Mesenchymal stem cell (in vitro differentiated cells and primary cell): ENCODE results near the gene CHCHD3.
A peak's percentile ranks its signal among the peaks of the same experiment; 100 is the strongest.

ENCODE experiments used
- DNase-seq: peaks from one replicate; pipeline ENCODE4 v3.0.0-alpha.2; 2013
- H2AFZ ChIP-seq: one replicate; pipeline ENCODE4 v1.6.1; 2013; ENCODE audit warnings: low read depth, mild to moderate bottlenecking, control low read depth, inconsistent platforms, low read length, moderate library complexity
- H2AK5ac ChIP-seq: 2 replicates; pipeline ENCODE4 v1.6.1; 2013; ENCODE audit warnings: low read length, moderate library complexity, mild to moderate bottlenecking, inconsistent platforms; ENCODE audit not compliant: severe bottlenecking
- H2BK120ac ChIP-seq: one replicate; pipeline ENCODE4 v1.6.1; 2013; ENCODE audit warnings: low read depth, mild to moderate bottlenecking, inconsistent platforms, low read length, moderate library complexity
- H2BK12ac ChIP-seq, 2 experiments: one replicate each; pipeline ENCODE4 v1.6.1; 2013; ENCODE audit warnings: inconsistent platforms in 2 of 2, low read length in 2 of 2, mild to moderate bottlenecking in 2 of 2, moderate library complexity in 2 of 2, control low read depth in 1 of 2
- H2BK15ac ChIP-seq: one replicate; pipeline ENCODE4 v1.6.1; 2013; ENCODE audit warnings: mild to moderate bottlenecking, low read depth, inconsistent platforms; ENCODE audit not compliant: poor library complexity, severe bottlenecking
- H2BK5ac ChIP-seq: 2 replicates; pipeline ENCODE4 v1.6.1; 2013; ENCODE audit warnings: low read depth, mild to moderate bottlenecking, low read length, control low read depth, inconsistent platforms; ENCODE audit not compliant: poor library complexity, severe bottlenecking
- H3K14ac ChIP-seq, 2 experiments: one replicate each; pipeline ENCODE4 v1.6.1; 2013; ENCODE audit warnings: inconsistent platforms in 2 of 2, low read length in 2 of 2, control low read depth in 1 of 2, mild to moderate bottlenecking in 1 of 2, moderate library complexity in 1 of 2
- H3K18ac ChIP-seq, 2 experiments: one replicate each; pipeline ENCODE4 v1.6.1; 2013; ENCODE audit warnings: inconsistent platforms in 2 of 2, low read length in 2 of 2, control low read depth in 1 of 2, low read depth in 1 of 2, mild to moderate bottlenecking in 1 of 2
- H3K23ac ChIP-seq, 2 experiments: one replicate each; pipeline ENCODE4 v1.6.1; 2013; ENCODE audit warnings: inconsistent platforms in 2 of 2, low read length in 2 of 2, mild to moderate bottlenecking in 2 of 2, moderate library complexity in 2 of 2, control low read depth in 1 of 2
- H3K27ac ChIP-seq: 2 replicates; pipeline ENCODE4 v1.5.1; 2013; ENCODE audit warnings: mild to moderate bottlenecking, moderate library complexity, low read length, control low read depth, inconsistent platforms; ENCODE audit not compliant: poor library complexity, severe bottlenecking
- H3K27me3 ChIP-seq, 2 experiments: 2 replicates each; pipeline versions ENCODE4 v1.6.1 to v1.7.0; 2013; ENCODE audit warnings: low read length in 2 of 2, mild to moderate bottlenecking in 2 of 2, moderate library complexity in 2 of 2, control low read depth in 1 of 2, inconsistent platforms in 1 of 2; ENCODE audit not compliant: control insufficient read depth in 1 of 2, insufficient read depth in 1 of 2
- H3K36me3 ChIP-seq, 2 experiments: 2 replicates each; pipeline versions ENCODE4 v1.6.1 to v1.7.0; 2013; ENCODE audit warnings: low read length in 2 of 2, control low read depth in 1 of 2, inconsistent platforms in 1 of 2, low read depth in 1 of 2, mild to moderate bottlenecking in 1 of 2; ENCODE audit not compliant: insufficient read depth in 2 of 2, control insufficient read depth in 1 of 2
- H3K4ac ChIP-seq, 2 experiments: one replicate each; pipeline ENCODE4 v1.6.1; 2013; ENCODE audit warnings: inconsistent platforms in 2 of 2, low read length in 2 of 2, mild to moderate bottlenecking in 2 of 2, moderate library complexity in 2 of 2, control low read depth in 1 of 2, low read depth in 1 of 2
- H3K4me1 ChIP-seq: 2 replicates; pipeline ENCODE4 v1.6.1; 2013; ENCODE audit warnings: low read depth, low read length, control low read depth; ENCODE audit not compliant: control insufficient read depth, insufficient read depth
- H3K4me2 ChIP-seq: 2 replicates; pipeline ENCODE4 v1.6.1; 2013; ENCODE audit warnings: low read length, mild to moderate bottlenecking, inconsistent platforms; ENCODE audit not compliant: poor library complexity, severe bottlenecking
- H3K4me3 ChIP-seq, 2 experiments: 2 replicates each; pipeline versions ENCODE4 v1.5.1 to v1.7.0; 2013; ENCODE audit warnings: low read length in 2 of 2, mild to moderate bottlenecking in 2 of 2, control low read depth in 1 of 2, low read depth in 1 of 2; ENCODE audit not compliant: insufficient read depth in 1 of 2
- H3K79me1 ChIP-seq: replicated peaks from 2 replicates; pipeline ENCODE4 v1.6.1; 2013; ENCODE audit warnings: mild to moderate bottlenecking, control low read depth, low read length, inconsistent platforms; ENCODE audit not compliant: poor library complexity, severe bottlenecking
- H3K9ac ChIP-seq: 2 replicates; pipeline ENCODE4 v1.7.0; 2013; ENCODE audit warnings: mild to moderate bottlenecking, low read length, moderate library complexity
- H3K9me3 ChIP-seq: 2 replicates; pipeline ENCODE4 v1.7.0; 2013; ENCODE audit warnings: mild to moderate bottlenecking, low read length; ENCODE audit not compliant: control insufficient read depth
- H4K8ac ChIP-seq: one replicate; pipeline ENCODE4 v1.6.1; 2013; ENCODE audit warnings: inconsistent platforms, mild to moderate bottlenecking, low read length, moderate library complexity
- H4K91ac ChIP-seq: one replicate; pipeline ENCODE4 v1.6.1; 2013; ENCODE audit warnings: mild to moderate bottlenecking, low read length, inconsistent platforms
- WGBS: methylation state at CpG from one replicate; pipeline ENCODE4 v1.1.7; 2013; ENCODE audit warnings: mixed read lengths; 5-methylcytosine and 5-hydroxymethylcytosine counted together

CHCHD3 gene

DNA sequence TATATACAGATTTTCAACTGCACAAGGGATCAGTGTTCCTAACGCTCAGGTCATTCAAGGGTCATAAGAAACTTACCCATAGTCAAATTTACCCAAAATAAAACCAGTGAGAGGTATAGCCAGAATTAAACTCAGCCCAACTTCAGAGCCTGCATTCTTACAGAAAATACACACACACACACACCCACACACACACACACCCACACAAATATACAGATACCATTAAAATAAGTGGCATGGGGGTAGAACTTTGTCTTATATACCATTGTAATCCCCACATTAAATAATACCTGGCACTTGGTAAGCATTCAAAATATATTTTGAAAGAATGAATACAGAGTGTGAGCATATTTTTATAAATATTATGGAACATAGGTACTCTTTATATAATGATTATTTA lies 93.8 kb downstream of the CHCHD3 start:
- H3K4ac ChIP-seq = no peak overlapping the region
- no peak overlapping the region for H4K91ac ChIP-seq
- no peak for DNase-seq
- peaks cover 4% of the 10 kb centered on the region for H3K9me3 ChIP-seq
- H3K4me2 ChIP-seq = no peak overlapping the region
- peaks cover 19% of the 10 kb centered on the region for H3K79me1 ChIP-seq
- H2AFZ ChIP-seq = no peak overlapping the region
- H3K27me3 ChIP-seq = no peaks in the 10 kb centered on the region
- H3K4me1 ChIP-seq = peaks cover 6% of the 10 kb centered on the region
- H3K14ac ChIP-seq = no peak overlapping the region
- no peak overlapping the region for H3K4me3 ChIP-seq
- H3K18ac ChIP-seq = no peak overlapping the region
- H2BK15ac ChIP-seq = no peak overlapping the region
- H2AK5ac ChIP-seq = no peak overlapping the region
- no peak overlapping the region for H2BK5ac ChIP-seq
- H4K8ac ChIP-seq = no peak overlapping the region
- H3K9ac ChIP-seq = no peak overlapping the region
- 100% methylated on average over 1 of the region's 1 CpG for WGBS
- peaks cover 0 to 3% of the 10 kb centered on the region in 2 experiments for H3K36me3 ChIP-seq
- no peak overlapping the region for H3K27ac ChIP-seq
- no peak overlapping the region for H3K23ac ChIP-seq
- H2BK12ac ChIP-seq = no peak overlapping the region
- no peak overlapping the region for H2BK120ac ChIP-seq

DNA sequence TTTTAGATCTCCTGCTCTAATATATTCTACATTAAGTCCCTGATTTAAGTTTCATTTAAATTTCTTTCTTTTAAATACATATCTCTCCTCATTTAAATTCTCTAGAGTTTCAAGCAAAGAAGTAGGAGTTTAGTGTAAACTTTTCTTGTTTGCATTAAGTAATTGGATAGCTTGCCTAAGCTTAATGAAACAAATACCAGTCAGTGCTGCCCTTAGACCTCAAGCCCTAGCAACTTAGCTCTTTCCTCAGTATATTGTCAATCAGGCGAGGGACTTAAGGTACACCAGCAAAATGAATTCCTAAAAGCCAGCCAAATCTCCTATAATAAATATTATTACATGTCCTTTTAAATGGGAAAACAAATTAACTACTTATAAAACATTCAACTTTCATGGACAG lies 101.5 kb downstream of the CHCHD3 start:
- Histone ChIP-seq H4K91ac (no peak overlapping the region), H3K9me3 (no peaks in the 10 kb centered on the region), H3K14ac (no peak overlapping the region), H3K18ac (no peak overlapping the region), H3K4me3 (no peak overlapping the region), H2BK12ac (no peak overlapping the region), H3K4me2 (no peak overlapping the region), H2BK5ac (no peak overlapping the region), H3K4me1 (no peaks in the 10 kb centered on the region), H3K79me1 (peaks cover 14% of the 10 kb centered on the region), H3K27me3 (no peaks in the 10 kb centered on the region), H3K27ac (no peak overlapping the region), H3K9ac (no peak overlapping the region), H3K23ac (no peak overlapping the region), H2BK120ac (no peak overlapping the region), H2AK5ac (no peak overlapping the region), H2BK15ac (no peak overlapping the region), H2AFZ (no peak overlapping the region), H3K4ac (no peak overlapping the region), H3K36me3 (peaks cover 0 to 3% of the 10 kb centered on the region in 2 experiments), H4K8ac (no peak overlapping the region)
- no peak for DNase-seq
- 100% methylated on average over 1 of the region's 1 CpG for WGBS

DNA sequence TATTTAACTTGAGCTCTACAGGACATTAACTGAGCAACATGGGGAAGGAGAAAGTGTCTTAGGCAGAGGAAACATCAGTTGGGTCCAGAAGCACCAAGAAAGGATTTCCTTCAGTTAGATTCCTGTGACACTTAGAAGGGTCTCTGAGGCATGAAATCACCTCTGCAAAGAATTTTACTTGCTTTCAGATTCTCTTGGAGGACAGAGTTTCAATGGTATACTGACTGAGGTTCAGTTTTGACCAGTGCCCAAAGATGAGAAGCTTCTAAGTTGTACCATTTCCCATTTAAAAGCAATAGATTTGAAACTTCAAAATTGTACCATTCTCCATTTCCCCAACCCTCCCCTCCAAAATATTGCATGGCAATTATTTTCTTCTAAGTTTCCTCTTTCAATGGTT lies 102.4 kb downstream of the CHCHD3 start:
- Histone ChIP-seq H3K4me1 (no peaks in the 10 kb centered on the region), H3K14ac (no peak overlapping the region), H2BK15ac (no peak overlapping the region), H3K23ac (no peak overlapping the region), H3K9me3 (no peaks in the 10 kb centered on the region), H3K36me3 (peaks cover 0 to 3% of the 10 kb centered on the region in 2 experiments), H4K8ac (no peak overlapping the region), H4K91ac (no peak overlapping the region), H2BK12ac (no peak overlapping the region), H3K4ac (no peak overlapping the region), H3K79me1 (peaks cover 15% of the 10 kb centered on the region), H3K4me2 (no peak overlapping the region), H2AK5ac (no peak overlapping the region), H3K27me3 (no peaks in the 10 kb centered on the region), H3K18ac (no peak overlapping the region), H3K9ac (no peak overlapping the region), H2BK5ac (no peak overlapping the region), H3K4me3 (no peak overlapping the region), H2AFZ (no peak overlapping the region), H2BK120ac (no peak overlapping the region), H3K27ac (no peak overlapping the region)
- DNase-seq = no peak

DNA sequence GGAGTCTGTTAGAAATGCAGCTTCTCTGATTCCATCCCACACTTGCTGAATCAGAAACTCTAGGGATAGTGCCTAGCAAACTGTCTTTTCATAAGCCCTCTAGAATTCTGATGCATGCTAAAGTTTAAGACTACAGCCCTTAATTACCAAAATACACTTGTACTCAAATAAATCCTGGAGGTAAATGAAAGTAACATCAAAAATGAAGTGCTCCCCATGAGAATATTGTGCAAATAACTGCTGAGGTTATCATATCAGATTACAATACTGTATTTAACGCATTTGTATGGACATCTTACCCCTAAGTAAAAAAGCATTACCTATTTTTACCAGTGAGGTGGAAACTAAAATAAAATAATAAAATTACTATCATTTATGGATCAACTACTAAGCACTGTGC lies 104.7 kb downstream of the CHCHD3 start:
- WGBS = no CpG with 5 or more reads among the region's 1 CpG
- no peak overlapping the region for H2BK120ac ChIP-seq
- no peak overlapping the region for H3K27ac ChIP-seq
- no peak overlapping the region for H3K4me2 ChIP-seq
- no peak overlapping the region for H4K8ac ChIP-seq
- H3K23ac ChIP-seq = no peak overlapping the region
- no peak overlapping the region for H3K4ac ChIP-seq
- H3K14ac ChIP-seq = no peak overlapping the region
- no peak overlapping the region for H2AK5ac ChIP-seq
- no peak overlapping the region for H2BK5ac ChIP-seq
- no peak overlapping the region for H4K91ac ChIP-seq
- H2AFZ ChIP-seq = no peak overlapping the region
- no peak overlapping the region for H3K18ac ChIP-seq
- no peak for DNase-seq
- H3K79me1 ChIP-seq = peaks cover 12% of the 10 kb centered on the region
- H2BK12ac ChIP-seq = no peak overlapping the region
- H3K27me3 ChIP-seq = no peaks in the 10 kb centered on the region
- H3K9me3 ChIP-seq = no peaks in the 10 kb centered on the region
- H3K4me3 ChIP-seq = no peak overlapping the region
- H3K4me1 ChIP-seq = no peaks in the 10 kb centered on the region
- H2BK15ac ChIP-seq = no peak overlapping the region
- peaks cover 0 to 21% of the 10 kb centered on the region in 2 experiments for H3K36me3 ChIP-seq
- peak overlapping the region; percentile 1 for H3K9ac ChIP-seq
